Endothelial cell of umbilical vein (primary cell): ENCODE results near the gene PDLIM4. TPM values are rescaled to one million over a fixed set of nuclear protein-coding genes. Genes with fewer than 3 reads are reported as not detected.

ENCODE experiments used
- BruUV-seq: library from RNA; stranded (reverse); fragments of 400-500 nt; replicated peaks from 2 replicates; lab custom pipeline; 2021; lab: Mats Ljungman, UMichigan
- CTCF ChIA-PET: fragments of 300-600, 350-600 bp; sonication (Branson Sonifier 250); formaldehyde crosslinking; loops from one replicate; lab custom pipeline; 2021; ENCODE audit warnings: antibody characterized with exemption, inconsistent platforms; lab: Charles Lee
- POLR2A ChIA-PET: fragments of 300-600, 350-600 bp; sonication (Branson Sonifier 250); formaldehyde crosslinking; loops from one replicate; lab custom pipeline; 2021; ENCODE audit warnings: antibody characterized with exemption, inconsistent platforms; lab: Charles Lee
- DNase-seq: peaks from one replicate; pipeline ENCODE4 v3.0.0-alpha.2; 2011; ENCODE audit warnings: low read depth, low spot score
- FAIRE-seq: peaks from 2 replicates; lab custom pipeline; 2011; peaks lifted over from hg19 to GRCh38; lab: Jason Lieb, UNC
- H2AFZ ChIP-seq: 2 replicates; pipeline ENCODE4 v1.6.0; 2012; ENCODE audit warnings: low read depth, low read length, control low read depth, inconsistent platforms
- H3K27ac ChIP-seq: 2 replicates; pipeline ENCODE4 v1.5.1; 2011; ENCODE audit warnings: low read depth, mild to moderate bottlenecking, control low read depth, low read length, moderate library complexity; ENCODE audit not compliant: insufficient read depth
- H3K27me3 ChIP-seq, 2 experiments: 2 replicates each; pipeline versions ENCODE4 v1.6.0 to v1.6.1; 2011; ENCODE audit warnings: low read length in 2 of 2, mixed read lengths in 1 of 2; ENCODE audit not compliant: control insufficient read depth in 2 of 2, insufficient read depth in 2 of 2
- H3K36me3 ChIP-seq, 2 experiments: 2 replicates in 1 of 2; 3 replicates in 1 of 2; pipeline ENCODE4 v1.5.1; 2011; ENCODE audit warnings: low read length in 2 of 2, mild to moderate bottlenecking in 1 of 2, moderate library complexity in 1 of 2; ENCODE audit not compliant: control insufficient read depth in 2 of 2, insufficient read depth in 2 of 2; ENCODE audit errors: extremely low read depth in 1 of 2
- H3K4me1 ChIP-seq: 3 replicates; pipeline ENCODE4 v1.5.1; 2011; ENCODE audit warnings: mild to moderate bottlenecking, low read length; ENCODE audit not compliant: control insufficient read depth, insufficient read depth; ENCODE audit errors: extremely low read depth
- H3K4me2 ChIP-seq: 2 replicates; pipeline ENCODE4 v1.6.1; 2011; ENCODE audit warnings: low read length, control low read depth, mixed read lengths; ENCODE audit not compliant: insufficient read depth
- H3K4me3 ChIP-seq, 3 experiments: fragments of 200-600 bp in 1 of 3; sonication (generic), shearing (Covaris generic) in 1 of 3; replicated peaks in 1 of 3; 2 replicates each; pipeline ENCODE4 v1.5.1; 2011 to 2016; ENCODE audit warnings: control low read depth in 3 of 3, low read length in 3 of 3, mild to moderate bottlenecking in 2 of 3, inconsistent platforms in 1 of 3, low read depth in 1 of 3, moderate library complexity in 1 of 3; ENCODE audit not compliant: insufficient read depth in 1 of 3
- H3K79me2 ChIP-seq: 2 replicates; pipeline ENCODE4 v1.6.0; 2012; ENCODE audit warnings: low read length, inconsistent platforms; ENCODE audit not compliant: control insufficient read depth, insufficient read depth
- H3K9ac ChIP-seq: replicated peaks from 2 replicates; pipeline ENCODE3; 2011; ENCODE audit warnings: low read length, control low read depth; ENCODE audit not compliant: insufficient read depth; ENCODE audit errors: extremely low read depth
- H3K9me1 ChIP-seq: replicated peaks from 3 replicates; pipeline ENCODE4 v1.6.0; 2011; ENCODE audit warnings: mild to moderate bottlenecking, low read length; ENCODE audit not compliant: control insufficient read depth, insufficient read depth; ENCODE audit errors: extremely low read depth
- H3K9me3 ChIP-seq: replicated peaks from 2 replicates; pipeline ENCODE4 v1.5.1; 2012; ENCODE audit warnings: low read length, inconsistent platforms; ENCODE audit not compliant: control insufficient read depth, insufficient read depth
- H4K20me1 ChIP-seq: replicated peaks from 2 replicates; pipeline ENCODE3; 2011; ENCODE audit warnings: mild to moderate bottlenecking, low read length; ENCODE audit not compliant: control insufficient read depth, insufficient read depth; ENCODE audit errors: extremely low read depth
- CTCF ChIP-seq, 2 donors: IDR thresholded peaks; 1 replicate in 1 of 2; 2 replicates in 1 of 2; pipeline ENCODE4 v1.5.1; 2011; ENCODE audit warnings: low read length in 2 of 2, mild to moderate bottlenecking in 2 of 2, moderate library complexity in 2 of 2, control low read depth in 1 of 2, inconsistent platforms in 1 of 2, low read depth in 1 of 2; ENCODE audit not compliant: insufficient read depth in 1 of 2; ENCODE audit errors: extremely low read depth in 1 of 2
- EZH2 ChIP-seq: IDR thresholded peaks from 2 replicates; pipeline ENCODE4 v1.6.1; 2012; ENCODE audit warnings: borderline replicate concordance, low read depth, mild to moderate bottlenecking, moderate library complexity, low read length, inconsistent platforms; ENCODE audit not compliant: severe bottlenecking
- FOS ChIP-seq: IDR thresholded peaks from 2 replicates; pipeline ENCODE4 v1.6.1; 2011; ENCODE audit warnings: mild to moderate bottlenecking, low read length, moderate library complexity, borderline replicate concordance; ENCODE audit not compliant: insufficient read depth
- JUN ChIP-seq: IDR thresholded peaks from 2 replicates; pipeline ENCODE4 v1.6.1; 2011; ENCODE audit warnings: borderline replicate concordance, low read depth; ENCODE audit not compliant: insufficient read length, insufficient read depth
- MYC ChIP-seq: IDR thresholded peaks from one replicate; pipeline ENCODE4 v1.6.1; 2011; ENCODE audit warnings: mild to moderate bottlenecking, low read depth, low read length
- POLR2A ChIP-seq: IDR thresholded peaks from 2 replicates; pipeline ENCODE4 v1.6.1; 2012; ENCODE audit warnings: low read depth, mild to moderate bottlenecking, control low read depth, low read length
- POLR2AphosphoS5 ChIP-seq: IDR thresholded peaks from 2 replicates; pipeline ENCODE4 v1.6.1; 2012; ENCODE audit warnings: low read depth, mild to moderate bottlenecking, control low read depth, low read length, moderate library complexity; ENCODE audit not compliant: insufficient read depth
- dilution Hi-C: fragments of 300-500 bp; cut with MboI; formaldehyde crosslinking; loops from one replicate; pipeline ENCODE4 v1.15.0; 2019; ENCODE audit warnings: low sequenced_read_pairs; ENCODE audit not compliant: extremely low pct_ligation_motif_present
- intact Hi-C: fragments of 100-400 bp; cut with micrococcal nuclease; formaldehyde crosslinking; loops from one replicate; pipeline ENCODE4 v1.10.0; 2022
- polyA plus RNA-seq, 4 experiments: library from polyadenylated mRNA; depleted of rRNA in 3 of 4; stranded (reverse) in 3 of 4; unstranded in 1 of 4; fragments of >200 nt; gene quantifications; 2 replicates each; pipeline versions ENCODE4 v1.2.1 to v1.2.3, GENCODE V29; 2011 to 2012; ENCODE audit warnings: missing spikeins in 1 of 4
- total RNA-seq: library from RNA; stranded (reverse); gene quantifications from 2 replicates; pipeline ENCODE4 v1.2.3, GENCODE V29; 2021

Gene PDLIM4
- total and polyA plus RNA-seq, 2 donors (not counting 3 experiments of a cell fraction or from before 2014, with no cell fraction given): 65.7 to 112 TPM

- no peaks in the 10 kb centered on the region for H3K79me2 ChIP-seq
- intact Hi-C loops: loop anchor here (10.0 kb wide), 1 partner anchor 453 kb away; no protein-coding TSS in a partner anchor
- DNase-seq: no peak
- H3K27me3 ChIP-seq: no peaks in the 10 kb centered on the region
- dilution Hi-C loops: no loop called here
- no peak overlapping the region for H3K9ac ChIP-seq
- no peaks in the 10 kb centered on the region for H3K9me1 ChIP-seq
- POLR2A ChIA-PET: no interaction called here
- no peak overlapping the region for H3K4me2 ChIP-seq
- H3K4me3 ChIP-seq: no peak overlapping the region
- no peak for TF ChIP-seq CTCF (IDR thresholded peaks at IDR 0.05; ENCODE audit: extremely low read depth in 1 of 2, insufficient read depth in 1 of 2, low read depth in 1 of 2, low read length in 2 of 2)
- TF ChIP-seq MYC: no peak
- no peak for TF ChIP-seq EZH2
- TF ChIP-seq POLR2AphosphoS5: no peak
- no peak for TF ChIP-seq FOS
- TF ChIP-seq JUN: no peak
- no peak for TF ChIP-seq POLR2A
- no peaks in the 10 kb centered on the region for H4K20me1 ChIP-seq
- no peak overlapping the region for H2AFZ ChIP-seq
- peaks cover 5 to 29% of the 10 kb centered on the region in 2 experiments for H3K36me3 ChIP-seq
- H3K27ac ChIP-seq: no peak overlapping the region
- CTCF ChIA-PET: interaction anchor here (1.3 to 1.8 kb wide), 2 partner anchors 30 kb away, joined by 3 to 6 read pairs; no protein-coding TSS in a partner anchor
- H3K9me3 ChIP-seq: no peaks in the 10 kb centered on the region
- no TSS peak for BruUV-seq
- no peak for FAIRE-seq
- H3K4me1 ChIP-seq: peaks cover 39% of the 10 kb centered on the region
Observed at GRCh38 chr5:132267931-132268768, 10.7 kb downstream of the PDLIM4 start.
